GM12891 (cell line): ENCODE results near the gene ATP6V1G1.
"Not testable (repeated sequence)": the region's sequence is repeated elsewhere in the genome, so short reads cannot be mapped to it uniquely, and the experiment has no call there.

ENCODE experiments used
- DNase-seq: peaks from one replicate; pipeline ENCODE4 v3.0.0; 2011; ENCODE audit warnings: low spot score; ENCODE audit not compliant: insufficient read length
- FAIRE-seq: peaks from 2 replicates; lab custom pipeline; 2011; peaks lifted over from hg19 to GRCh38; lab: Jason Lieb, UNC
- PAX5 ChIP-seq: IDR thresholded peaks from 2 replicates; pipeline ENCODE4 v1.6.1; 2011; ENCODE audit warnings: low read length, moderate library complexity, mild to moderate bottlenecking; ENCODE audit not compliant: insufficient read depth, severe bottlenecking
- POLR2A ChIP-seq: IDR thresholded peaks from 2 replicates; pipeline ENCODE4 v1.6.1; 2011; ENCODE audit warnings: low read depth, low read length, control low read depth
- POLR2AphosphoS5 ChIP-seq: IDR thresholded peaks from 2 replicates; pipeline ENCODE4 v1.6.1; 2011; ENCODE audit warnings: low read depth, low read length, control low read depth
- POU2F2 ChIP-seq: IDR thresholded peaks from 2 replicates; pipeline ENCODE4 v1.6.1; 2011; ENCODE audit warnings: low read depth, mild to moderate bottlenecking, control low read depth, low read length, moderate library complexity
- SPI1 ChIP-seq: IDR thresholded peaks from 2 replicates; pipeline ENCODE4 v1.6.1; 2011; ENCODE audit warnings: low read depth, low read length, control low read depth
- TAF1 ChIP-seq: IDR thresholded peaks from 2 replicates; pipeline ENCODE4 v1.6.1; 2011; ENCODE audit warnings: low read depth, low read length, control low read depth

Gene ATP6V1G1

DNA sequence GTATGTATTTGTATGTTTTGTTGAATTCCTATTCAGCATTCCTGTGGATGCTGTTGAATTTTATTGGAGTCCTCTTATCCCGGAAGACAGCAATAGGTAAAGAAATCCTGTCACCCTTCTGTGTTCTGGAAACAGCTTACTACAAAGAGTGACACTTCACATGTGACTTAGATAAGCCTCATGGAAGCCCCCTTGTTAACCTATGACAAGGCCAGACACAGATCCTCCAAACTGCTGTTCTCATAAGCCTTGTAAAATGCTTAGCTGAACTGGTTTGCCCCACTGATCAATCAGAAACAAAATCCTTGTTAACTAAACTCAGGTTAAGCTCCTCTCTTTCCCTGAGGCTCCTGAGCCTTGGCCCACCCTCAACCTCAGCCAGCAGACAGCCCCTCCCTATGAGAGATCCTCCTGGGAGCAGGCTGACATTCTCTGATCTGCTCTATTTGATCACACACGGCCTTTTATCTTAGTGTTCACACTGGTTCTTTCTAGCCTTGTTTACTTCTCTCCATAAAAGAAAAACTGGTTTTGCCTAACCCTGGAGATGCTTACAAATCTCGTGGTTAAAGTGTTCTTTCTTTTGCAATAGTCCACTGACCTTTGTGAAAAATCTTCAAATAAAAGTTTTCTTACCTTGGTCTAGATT, 29.4 kb upstream of the ATP6V1G1 start:
- DNase-seq (no peak), FAIRE-seq (no peak)
- TF ChIP-seq POU2F2, result no peak
- TF ChIP-seq POLR2A, result no peak
- TF ChIP-seq TAF1, result no peak
- no peak for TF ChIP-seq SPI1
- no peak for TF ChIP-seq PAX5
- TF ChIP-seq POLR2AphosphoS5, result no peak

DNA sequence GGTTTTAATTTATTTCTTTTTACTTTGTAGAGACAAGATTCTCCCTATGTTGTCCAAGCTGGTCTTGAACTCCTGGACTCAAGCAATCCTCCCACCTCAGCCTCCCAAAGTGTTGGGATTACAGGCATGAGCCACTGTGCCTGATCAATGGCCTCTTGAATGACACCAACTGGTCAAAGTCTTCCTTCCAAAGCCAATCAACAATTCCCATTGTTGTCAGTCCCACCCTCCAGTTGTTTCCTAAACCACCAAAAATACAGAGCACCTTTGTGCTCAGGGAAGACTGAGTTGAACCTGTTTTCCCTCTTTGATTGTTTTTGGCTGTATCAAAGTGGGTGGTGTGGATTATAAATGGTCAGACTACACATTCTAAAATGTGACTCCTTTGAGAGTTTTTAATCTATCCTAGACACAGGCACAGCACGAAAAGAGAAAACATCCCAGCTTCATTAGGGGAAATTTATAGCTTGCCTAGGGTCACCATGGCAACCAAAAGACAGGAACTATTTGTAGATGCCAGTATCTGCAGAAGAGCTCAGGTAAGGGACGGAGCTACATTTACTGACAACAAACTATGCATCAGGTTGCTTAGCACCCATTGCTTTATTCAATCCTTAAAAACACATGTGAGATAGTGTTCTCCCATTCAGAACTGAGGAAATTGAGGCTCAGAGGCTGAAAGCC, 27.6 kb upstream of the ATP6V1G1 start:
- FAIRE-seq, result no peak
- TF ChIP-seq SPI1, result no peak
- TF ChIP-seq TAF1, result no peak
- no peak for TF ChIP-seq POLR2AphosphoS5
- TF ChIP-seq POLR2A, result no peak
- no peak for TF ChIP-seq POU2F2
- TF ChIP-seq PAX5, result no peak
- no peak for DNase-seq

DNA sequence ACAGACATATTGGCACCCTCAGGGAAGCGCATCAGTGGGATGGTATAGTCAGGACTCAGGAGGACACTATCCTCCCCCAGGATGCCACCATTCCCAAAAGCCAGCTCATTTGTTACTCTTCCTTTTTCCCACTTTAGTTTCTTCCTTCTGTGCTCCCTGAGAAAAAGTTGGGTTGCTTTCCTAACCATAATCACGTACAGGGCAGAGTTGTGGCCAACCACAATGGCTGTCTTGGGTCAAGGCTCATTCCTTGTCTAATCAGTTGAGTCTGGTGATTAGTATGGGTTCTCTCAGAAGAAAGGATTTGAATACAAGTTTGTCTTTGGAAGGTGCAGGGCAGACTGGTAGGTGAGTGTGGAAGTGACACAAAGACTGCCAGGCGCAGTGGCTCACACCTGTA, 26.6 kb upstream of the ATP6V1G1 start:
- DNase-seq, result no peak
- no peak for TF ChIP-seq TAF1
- TF ChIP-seq PAX5, result no peak
- TF ChIP-seq POLR2A, result no peak
- no peak for TF ChIP-seq POLR2AphosphoS5
- no peak for TF ChIP-seq POU2F2
- TF ChIP-seq SPI1, result no peak
- FAIRE-seq, result no peak

DNA sequence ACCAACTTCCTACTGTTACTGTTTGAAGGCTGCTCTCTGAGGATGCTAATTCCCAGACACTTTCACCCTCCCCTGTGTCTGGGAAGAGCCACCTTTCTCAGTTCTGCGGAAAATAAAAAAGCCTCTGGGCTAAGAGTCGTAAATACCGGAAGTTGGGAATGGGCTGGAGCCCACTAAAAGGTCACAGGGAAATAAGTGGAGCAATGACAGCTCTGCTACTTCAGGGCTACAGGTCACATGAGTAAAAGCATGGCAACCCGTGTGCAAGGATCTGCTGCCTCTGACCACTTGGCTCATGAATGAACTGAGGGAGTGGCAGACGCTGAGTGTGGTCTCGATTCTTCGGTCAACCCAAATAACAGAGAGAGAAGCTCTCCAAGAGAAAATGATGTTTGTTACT, 25.8 kb upstream of the ATP6V1G1 start:
- DNase-seq (no peak), FAIRE-seq (no peak)
- TF ChIP-seq SPI1 (no peak), POLR2A (no peak), TAF1 (no peak), PAX5 (no peak), POLR2AphosphoS5 (no peak), POU2F2 (no peak)

DNA sequence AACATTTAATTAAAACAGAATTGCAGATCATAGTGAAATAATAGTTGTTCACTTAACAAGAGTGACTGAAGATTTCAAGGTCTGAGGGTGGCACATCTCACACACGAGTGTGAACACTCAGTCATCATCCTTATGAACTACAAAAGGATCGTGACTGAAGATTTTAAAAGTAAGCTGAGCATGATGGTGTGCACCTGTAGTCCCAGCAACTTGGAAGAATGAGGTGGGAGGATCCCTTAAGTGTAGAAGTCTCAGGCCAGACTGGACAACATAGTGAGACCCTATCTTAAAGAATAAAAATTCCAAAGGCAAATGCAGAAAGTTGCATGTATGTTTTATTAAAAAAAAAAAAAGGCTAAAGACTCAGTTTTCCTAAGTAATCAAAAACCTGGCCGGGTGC, 22.4 kb upstream of the ATP6V1G1 start:
- FAIRE-seq, result no peak
- DNase-seq, result no peak
- no peak for TF ChIP-seq SPI1
- no peak for TF ChIP-seq POLR2A
- no peak for TF ChIP-seq POLR2AphosphoS5

DNA sequence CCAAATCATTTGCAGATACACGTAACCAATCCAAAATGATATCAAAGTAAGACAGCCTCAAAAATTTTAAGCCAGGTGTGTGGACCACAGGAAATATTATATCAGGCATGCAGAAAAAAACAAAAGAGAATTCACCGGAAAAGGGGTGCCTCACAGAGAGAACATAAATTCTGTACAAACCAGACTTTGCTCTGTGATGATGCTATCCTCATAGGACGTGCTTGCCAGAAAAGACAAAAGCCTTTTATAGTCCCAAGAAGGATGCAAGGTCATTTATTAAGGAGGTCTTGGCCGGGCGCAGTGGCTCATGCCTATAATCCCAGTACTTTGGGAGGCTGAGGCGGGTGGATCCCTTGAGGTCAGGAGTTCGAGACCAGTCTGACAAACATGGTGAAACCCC, 16.8 kb upstream of the ATP6V1G1 start:
- no peak for DNase-seq
- no peak for TF ChIP-seq POLR2A
- TF ChIP-seq TAF1, result no peak
- no peak for TF ChIP-seq POU2F2
- no peak for TF ChIP-seq POLR2AphosphoS5
- no peak for TF ChIP-seq PAX5
- no peak for TF ChIP-seq SPI1
- FAIRE-seq, result no peak

DNA sequence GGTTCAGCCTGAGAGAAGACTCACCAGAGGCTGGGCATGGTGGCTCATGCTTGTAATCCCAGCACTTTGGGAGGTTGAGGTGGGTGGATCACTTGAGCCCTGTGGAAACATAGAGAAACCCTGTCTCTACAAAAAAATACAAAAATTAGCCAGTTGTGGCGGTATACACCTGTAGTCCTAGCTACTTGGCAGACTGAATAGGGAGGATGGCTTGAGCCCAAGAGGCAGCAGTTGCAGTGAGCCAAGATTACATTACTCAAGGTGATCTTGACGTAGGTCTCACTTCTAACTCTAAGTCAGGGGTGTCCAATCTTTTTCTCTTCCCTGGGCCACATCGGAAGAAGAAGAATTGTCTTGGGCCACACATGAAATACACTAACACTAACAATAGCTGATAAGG, 16.2 kb upstream of the ATP6V1G1 start:
- FAIRE-seq (no peak), DNase-seq (no peak)
- TF ChIP-seq POLR2AphosphoS5, result no peak
- no peak for TF ChIP-seq TAF1
- TF ChIP-seq SPI1, result no peak
- no peak for TF ChIP-seq PAX5
- TF ChIP-seq POLR2A, result no peak
- TF ChIP-seq POU2F2, result no peak

DNA sequence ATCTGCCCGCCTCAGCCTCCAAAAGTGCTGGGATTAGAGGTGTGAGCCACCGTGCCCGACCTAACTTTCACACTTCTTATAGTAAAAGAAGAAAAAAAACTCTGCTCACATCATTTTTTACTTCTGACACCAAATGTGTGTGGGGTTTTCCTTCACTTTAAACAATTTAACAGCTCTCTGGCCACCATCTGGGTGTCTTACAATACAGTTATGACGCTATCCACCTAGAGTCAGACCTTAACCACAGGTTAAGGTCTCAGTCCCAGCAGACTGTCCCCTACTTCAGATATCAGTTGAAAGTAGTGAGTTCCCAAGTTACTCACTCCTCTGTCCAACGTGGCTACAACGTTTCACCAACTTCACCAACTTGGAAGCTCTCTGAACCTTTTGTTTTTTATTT, 15.4 kb upstream of the ATP6V1G1 start:
- DNase-seq (no peak), FAIRE-seq (no peak)
- no peak for TF ChIP-seq SPI1
- no peak for TF ChIP-seq POU2F2
- no peak for TF ChIP-seq POLR2A
- no peak for TF ChIP-seq TAF1
- TF ChIP-seq POLR2AphosphoS5, result no peak
- TF ChIP-seq PAX5, result no peak

DNA sequence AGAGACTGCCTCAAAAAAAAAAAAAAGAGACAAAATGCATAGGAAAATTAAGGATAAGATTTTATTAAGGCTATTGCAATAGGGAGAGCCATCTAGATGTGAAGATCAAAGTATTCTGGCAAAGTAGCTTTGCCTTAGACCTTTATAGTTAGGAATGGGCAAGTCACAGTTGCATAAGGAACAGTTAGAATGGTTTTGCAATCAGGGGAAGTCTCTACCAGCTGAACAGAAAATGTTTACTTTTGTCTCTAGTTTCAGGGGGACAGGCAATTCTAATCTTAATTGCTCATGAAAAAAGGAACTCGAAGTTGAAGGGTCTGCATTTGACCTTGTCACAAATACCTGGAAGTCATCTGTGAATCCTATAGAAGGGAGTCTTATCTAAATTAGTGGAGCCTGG, 13.1 kb upstream of the ATP6V1G1 start:
- DNase-seq (no peak), FAIRE-seq (no peak)
- TF ChIP-seq POLR2A, result no peak
- TF ChIP-seq POLR2AphosphoS5, result no peak
- TF ChIP-seq SPI1, result no peak
- no peak for TF ChIP-seq POU2F2
- no peak for TF ChIP-seq TAF1
- TF ChIP-seq PAX5, result no peak

DNA sequence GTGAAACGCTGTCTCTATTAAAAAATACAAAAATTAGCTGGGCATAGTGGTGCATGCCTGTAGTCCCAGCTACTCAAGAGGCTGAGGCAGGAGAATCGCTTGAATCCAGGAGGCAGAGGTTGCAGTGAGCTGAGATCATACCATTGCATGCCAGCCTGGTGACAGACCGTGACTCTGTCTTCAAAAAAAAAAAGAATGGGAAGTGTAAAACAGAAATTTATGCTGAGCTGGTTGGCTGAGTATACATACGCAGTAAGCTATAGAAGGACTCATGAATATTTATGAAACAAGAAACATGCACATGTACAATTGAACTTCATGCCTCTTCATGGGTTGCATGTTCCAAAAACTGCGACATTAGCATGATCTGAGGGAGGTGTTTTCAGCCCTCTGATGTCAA, 10.8 kb upstream of the ATP6V1G1 start:
- not testable (repeated sequence) for DNase-seq, FAIRE-seq

DNA sequence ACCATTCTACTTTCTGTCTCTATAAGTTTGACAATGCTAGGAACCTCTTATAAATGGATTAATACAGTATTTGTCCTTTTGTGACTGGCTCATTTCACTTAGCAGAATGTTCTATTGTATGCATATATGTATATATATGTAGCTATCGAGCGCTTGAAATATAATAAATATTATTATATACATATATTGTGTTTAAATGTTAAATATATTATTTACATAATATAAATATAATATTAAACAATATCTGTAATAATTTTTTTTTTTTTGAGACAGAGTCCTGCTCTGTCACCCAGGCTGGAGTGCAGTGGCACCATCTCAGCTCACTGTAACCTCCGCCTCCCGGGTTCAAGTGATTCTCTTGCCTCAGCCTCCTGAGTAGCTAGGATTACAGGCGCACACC, 9.4 kb upstream of the ATP6V1G1 start:
- FAIRE-seq, DNase-seq: not testable (repeated sequence)
